CD4-positive, alpha-beta memory T cell (primary cell): Measurements from ENCODE around the gene SLC17A9. TPM values are rescaled to one million over a fixed set of nuclear protein-coding genes. Genes with fewer than 3 reads are reported as not detected.
"Not testable (repeated sequence)": the region's sequence is repeated elsewhere in the genome, so short reads cannot be mapped to it uniquely, and the experiment has no call there.

Source experiments
- CTCF ChIA-PET: fragments of 350-600 bp; sonication (Branson Sonifier 250); formaldehyde crosslinking; loops from one replicate; lab custom pipeline; 2021; ENCODE audit warnings: inconsistent platforms; ENCODE audit not compliant: partially characterized antibody; lab: Charles Lee
- POLR2A ChIA-PET: fragments of 350-600 bp; sonication (Branson Sonifier 250); formaldehyde crosslinking; loops from one replicate; lab custom pipeline; 2021; ENCODE audit not compliant: partially characterized antibody; lab: Charles Lee
- DNase-seq, 5 donors: peaks; one replicate each; pipeline versions ENCODE4 v3.0.0 to v3.0.0-alpha.2; 2020 to 2022; ENCODE audit warnings: mixed read lengths in 1 of 5
- H3K27ac ChIP-seq: one replicate; pipeline ENCODE4 v1.7.0; 2013; ENCODE audit warnings: low read depth, low read length
- H3K27me3 ChIP-seq: 2 replicates; pipeline ENCODE4 v1.7.0; 2013; ENCODE audit warnings: mild to moderate bottlenecking, low read length, moderate library complexity; ENCODE audit not compliant: insufficient read depth
- H3K36me3 ChIP-seq: 2 replicates; pipeline ENCODE4 v1.7.0; 2013; ENCODE audit warnings: mild to moderate bottlenecking, low read length, moderate library complexity; ENCODE audit not compliant: insufficient read depth
- H3K4me1 ChIP-seq: 2 replicates; pipeline ENCODE4 v1.7.0; 2013; ENCODE audit warnings: mild to moderate bottlenecking, low read length, moderate library complexity; ENCODE audit not compliant: insufficient read depth
- H3K4me3 ChIP-seq, 2 donors: one replicate each; pipeline ENCODE4 v1.7.0; 2013; ENCODE audit warnings: low read length in 2 of 2, mild to moderate bottlenecking in 1 of 2
- H3K9me3 ChIP-seq, 2 donors: one replicate each; pipeline ENCODE4 v1.7.0; 2013; ENCODE audit warnings: low read length in 2 of 2, control low read depth in 1 of 2; ENCODE audit not compliant: control insufficient read depth in 1 of 2
- H3K27ac Mint-ChIP-seq, 7 donors: one replicate each; pipeline ENCODE4 v1.8.0; 2020 to 2021; ENCODE audit warnings: mixed read lengths in 7 of 7, mild to moderate bottlenecking in 6 of 7, inconsistent platforms in 3 of 7, moderate library complexity in 3 of 7
- H3K27me3 Mint-ChIP-seq, 2 donors: one replicate each; pipeline ENCODE4 v1.8.0; 2020 to 2021; ENCODE audit warnings: mixed read lengths in 2 of 2
- H3K36me3 Mint-ChIP-seq, 2 donors: one replicate each; pipeline ENCODE4 v1.8.0; 2020 to 2021; ENCODE audit warnings: mixed read lengths in 2 of 2, inconsistent platforms in 1 of 2, mild to moderate bottlenecking in 1 of 2
- H3K4me1 Mint-ChIP-seq, 4 donors: one replicate each; pipeline ENCODE4 v1.8.0; 2020 to 2021; ENCODE audit warnings: mixed read lengths in 4 of 4, mild to moderate bottlenecking in 1 of 4
- H3K4me3 Mint-ChIP-seq, 8 donors: one replicate each; pipeline ENCODE4 v1.8.0; 2020 to 2021; ENCODE audit warnings: mixed read lengths in 8 of 8, mild to moderate bottlenecking in 7 of 8, moderate library complexity in 6 of 8, inconsistent platforms in 3 of 8
- H3K9me3 Mint-ChIP-seq, 8 donors: one replicate each; pipeline ENCODE4 v1.8.0; 2020 to 2021; ENCODE audit warnings: mixed read lengths in 8 of 8, mild to moderate bottlenecking in 5 of 8, inconsistent platforms in 3 of 8, moderate library complexity in 1 of 8
- intact Hi-C: fragments of 100-400 bp; cut with micrococcal nuclease; formaldehyde crosslinking; loops from one replicate; pipeline ENCODE4 v1.15.1; 2023
- polyA plus RNA-seq, 2 donors: library from polyadenylated mRNA; unstranded; fragments of 300-500 nt; fragmentation: Illumina TruSeq; gene quantifications; one replicate each; pipeline ENCODE4 v1.2.3, GENCODE V29; 2021
- total RNA-seq, 2 experiments: library from RNA; stranded (reverse); gene quantifications; one replicate each; pipeline ENCODE4 v1.2.3, GENCODE V29; 2021

The SLC17A9 gene
- total and polyA plus RNA-seq, 4 experiments from 2014 or later: 0.13 to 2.4 (median 2.1) TPM; not detected in 1

DNA sequence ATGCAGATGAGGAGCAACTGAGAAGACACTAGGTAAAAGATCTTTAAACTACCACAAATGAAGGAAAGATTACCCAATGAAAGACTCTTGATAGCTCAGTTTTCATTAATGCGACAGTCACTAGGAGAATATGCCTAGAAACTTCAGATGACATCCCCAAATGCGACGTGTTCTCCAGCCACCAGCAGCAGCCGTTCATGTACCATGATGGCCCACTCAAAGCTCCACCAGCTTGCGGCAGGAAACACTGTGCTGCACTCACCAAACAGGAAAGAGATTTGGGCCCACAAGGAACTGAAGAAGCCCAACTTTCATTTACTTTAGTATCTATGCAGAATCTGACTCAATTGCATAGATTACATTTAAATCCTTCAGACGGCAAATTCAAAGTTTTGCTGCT lies 33.7 kb upstream of the SLC17A9 start:
- peak overlapping the region; percentile 80 to 94 (median 89) for H3K27ac Mint-ChIP-seq
- Histone ChIP-seq H3K9me3 (no peaks in the 10 kb centered on the region), H3K36me3 (no peaks in the 10 kb centered on the region), H3K27ac (peak overlapping the region; percentile 46), H3K27me3 (no peaks in the 10 kb centered on the region), H3K4me1 (peaks cover 99% of the 10 kb centered on the region), H3K4me3 (peak overlapping the region; percentile 16 to 27)
- H3K27me3 Mint-ChIP-seq: no peaks in the 10 kb centered on the region
- peaks cover 2 to 22% of the 10 kb centered on the region in 2 donors for H3K36me3 Mint-ChIP-seq
- ChIA-PET POLR2A (interaction anchor here (1.2 to 6.4 kb wide), 10 partner anchors 9 to 61 kb away, joined by 3 to 52 read pairs (median 8); partner anchors contain the start of genes DIDO1 and GID8), CTCF (interaction anchor here (0.7 to 6.5 kb wide), 9 partner anchors 11 to 54 kb away, joined by 4 to 73 read pairs (median 11); no protein-coding TSS in a partner anchor)
- H3K4me3 Mint-ChIP-seq: peak overlapping the region; percentile 83 to 93 (median 88)
- peak; percentile 55 to 78 (median 57) for DNase-seq
- no peaks in the 10 kb centered on the region for H3K9me3 Mint-ChIP-seq
- H3K4me1 Mint-ChIP-seq: peaks cover 58 to 97% (median 81%) of the 10 kb centered on the region in 4 donors
- intact Hi-C loops: no loop called here

DNA sequence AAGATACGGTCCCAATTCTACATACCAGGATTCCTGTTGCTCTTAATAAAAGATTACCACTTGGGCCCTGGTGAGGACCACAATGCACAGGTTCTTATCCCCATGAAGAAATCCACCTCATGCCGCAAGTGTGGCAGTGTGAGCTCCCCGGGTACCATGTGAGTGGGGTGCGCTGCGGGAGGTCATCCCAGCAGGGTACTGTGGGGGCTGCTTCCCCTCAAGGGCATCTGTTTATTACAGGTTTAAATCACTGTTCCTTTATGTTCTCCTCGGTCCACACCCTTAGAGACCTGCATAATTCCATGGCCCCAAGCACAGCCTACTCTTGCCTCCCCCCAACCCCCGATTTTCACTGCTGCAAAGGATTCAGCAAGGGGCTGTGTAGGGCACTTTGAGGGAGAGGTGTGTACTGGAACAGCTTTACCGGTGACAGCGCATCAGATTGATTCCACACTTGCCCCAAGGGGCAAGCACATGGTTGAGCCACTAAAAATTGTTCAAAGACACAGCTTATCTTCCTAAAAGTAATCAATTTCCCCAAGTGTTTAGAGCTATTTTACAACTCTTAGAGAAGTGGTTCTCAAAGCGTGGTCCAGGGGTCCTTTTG lies 32.4 kb upstream of the SLC17A9 start:
- no peaks in the 10 kb centered on the region for H3K9me3 Mint-ChIP-seq
- Histone ChIP-seq H3K27me3 (no peaks in the 10 kb centered on the region), H3K36me3 (no peaks in the 10 kb centered on the region), H3K4me3 (no peak overlapping the region), H3K9me3 (no peaks in the 10 kb centered on the region), H3K4me1 (peaks cover 99% of the 10 kb centered on the region), H3K27ac (peak overlapping the region; percentile 46)
- peak overlapping the region; percentile 77 to 92 (median 81) for H3K27ac Mint-ChIP-seq
- intact Hi-C loops: loop anchor here (2.0 kb wide), 1 partner anchor 19 kb away; the partner anchor contains the start of gene GID8
- peaks cover 62 to 97% (median 82%) of the 10 kb centered on the region in 4 donors for H3K4me1 Mint-ChIP-seq
- ChIA-PET POLR2A (interaction anchor here (1.2 to 6.4 kb wide), 4 partner anchors 8 to 34 kb away, joined by 9 to 52 read pairs (median 28); partner anchors contain the start of genes DIDO1 and GID8), CTCF (interaction anchor here (0.8 to 9.3 kb wide), 9 partner anchors 13 to 112 kb away, joined by 3 to 90 read pairs (median 7); no protein-coding TSS in a partner anchor)
- no peaks in the 10 kb centered on the region for H3K27me3 Mint-ChIP-seq
- DNase-seq: no peak
- H3K4me3 Mint-ChIP-seq: peak overlapping the region; percentile 83 to 93 (median 88)
- H3K36me3 Mint-ChIP-seq: peaks cover 0 to 20% of the 10 kb centered on the region in 2 donors

DNA sequence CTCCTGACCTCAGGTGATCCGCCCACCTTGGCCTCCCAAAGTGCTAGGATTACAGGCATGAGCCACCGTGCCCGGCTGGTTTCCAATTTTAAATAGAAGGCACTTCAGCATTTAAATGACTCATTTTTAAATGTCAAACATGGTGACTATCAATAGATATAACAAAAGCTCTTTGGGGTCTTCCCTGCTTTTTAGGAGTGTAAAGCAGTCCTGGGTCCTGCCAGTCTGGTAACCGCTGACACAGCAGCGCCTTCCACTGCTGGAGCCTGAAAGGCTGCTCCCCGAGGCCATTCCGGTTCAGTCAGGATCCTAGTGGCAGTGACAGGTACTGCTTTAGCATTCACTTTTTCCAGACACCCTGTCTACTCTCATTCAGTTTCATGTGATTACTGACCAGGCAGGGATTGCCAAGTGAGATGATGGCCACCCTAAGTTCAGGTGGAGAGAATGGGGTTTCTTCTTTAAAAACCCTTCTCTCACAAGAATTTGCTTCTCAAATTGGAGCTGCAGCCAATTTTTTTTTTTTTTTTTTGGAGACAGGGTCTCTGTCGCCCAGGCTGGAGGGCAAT lies 31.3 kb upstream of the SLC17A9 start:
- ChIA-PET POLR2A (interaction anchor here (0.7 to 6.4 kb wide), 3 partner anchors 16 to 48 kb away, joined by 4 to 52 read pairs (median 32); partner anchors contain the start of gene GID8), CTCF (interaction anchor here (0.8 to 9.3 kb wide), 7 partner anchors 13 to 113 kb away, joined by 3 to 90 read pairs (median 4); no protein-coding TSS in a partner anchor)
- Histone ChIP-seq H3K36me3 (no peaks in the 10 kb centered on the region), H3K27me3 (no peaks in the 10 kb centered on the region), H3K4me1 (peaks cover 90% of the 10 kb centered on the region), H3K27ac (peak overlapping the region; percentile 36), H3K4me3 (no peak overlapping the region), H3K9me3 (no peaks in the 10 kb centered on the region)
- H3K27me3 Mint-ChIP-seq: no peaks in the 10 kb centered on the region
- H3K4me1 Mint-ChIP-seq: peaks cover 61 to 93% (median 77%) of the 10 kb centered on the region in 4 donors
- no peaks in the 10 kb centered on the region for H3K9me3 Mint-ChIP-seq
- peak; percentile 58 to 85 (median 62) for DNase-seq
- H3K27ac Mint-ChIP-seq: peak overlapping the region; percentile 82 to 95 (median 89)
- intact Hi-C loops: loop anchor here (1.0 to 2.0 kb wide), 2 partner anchors 18 to 21 kb away; partner anchors contain the start of gene GID8
- peaks cover 0 to 19% of the 10 kb centered on the region in 2 donors for H3K36me3 Mint-ChIP-seq
- H3K4me3 Mint-ChIP-seq: peak overlapping the region; percentile 72 to 92 (median 87)

DNA sequence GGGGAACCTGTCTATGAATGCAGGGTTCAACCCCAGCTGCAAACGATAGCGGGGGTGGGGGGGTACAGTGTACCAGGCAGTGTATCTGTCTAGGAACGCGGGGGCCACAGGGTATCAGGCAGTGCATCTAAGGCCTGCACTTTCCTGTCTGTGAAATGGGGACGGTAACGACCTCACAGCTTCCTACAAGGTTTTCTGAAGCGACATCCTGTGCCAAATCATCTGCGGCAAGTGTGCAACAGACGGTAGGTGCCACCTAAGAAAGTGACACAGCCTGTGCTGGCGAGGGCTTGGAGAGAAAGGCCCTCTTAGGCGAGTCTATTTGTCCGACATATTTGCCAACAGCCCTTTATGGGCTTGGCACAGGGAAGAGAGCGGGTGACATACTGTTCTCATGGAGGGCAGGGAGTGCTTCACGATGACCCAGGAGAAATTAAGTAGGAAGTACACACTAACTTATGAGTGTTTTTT lies 30.0 kb upstream of the SLC17A9 start:
- Histone ChIP-seq H3K27me3 (no peaks in the 10 kb centered on the region), H3K4me1 (peaks cover 88% of the 10 kb centered on the region), H3K9me3 (no peaks in the 10 kb centered on the region), H3K27ac (peak overlapping the region; percentile 91), H3K4me3 (peak overlapping the region; percentile 14 to 36), H3K36me3 (no peaks in the 10 kb centered on the region)
- ChIA-PET POLR2A (interaction anchor here (0.8 to 6.4 kb wide), 4 partner anchors 8 to 88 kb away, joined by 3 to 52 read pairs (median 18); partner anchors contain the start of gene GID8), CTCF (interaction anchor here (9.3 kb wide), 1 partner anchor 21 kb away, joined by 90 read pairs; no protein-coding TSS in a partner anchor)
- no peaks in the 10 kb centered on the region for H3K27me3 Mint-ChIP-seq
- peak overlapping the region; percentile 82 to 95 (median 88) for H3K4me3 Mint-ChIP-seq
- H3K36me3 Mint-ChIP-seq: peaks cover 0 to 16% of the 10 kb centered on the region in 2 donors
- peak overlapping the region; percentile 90 to 99 (median 96) for H3K27ac Mint-ChIP-seq
- peak; percentile 48 to 78 (median 52) for DNase-seq
- intact Hi-C loops: loop anchor here (1.0 kb wide), 1 partner anchor 32 kb away; no protein-coding TSS in a partner anchor
- peaks cover 54 to 91% (median 73%) of the 10 kb centered on the region in 4 donors for H3K4me1 Mint-ChIP-seq
- no peaks in the 10 kb centered on the region for H3K9me3 Mint-ChIP-seq

DNA sequence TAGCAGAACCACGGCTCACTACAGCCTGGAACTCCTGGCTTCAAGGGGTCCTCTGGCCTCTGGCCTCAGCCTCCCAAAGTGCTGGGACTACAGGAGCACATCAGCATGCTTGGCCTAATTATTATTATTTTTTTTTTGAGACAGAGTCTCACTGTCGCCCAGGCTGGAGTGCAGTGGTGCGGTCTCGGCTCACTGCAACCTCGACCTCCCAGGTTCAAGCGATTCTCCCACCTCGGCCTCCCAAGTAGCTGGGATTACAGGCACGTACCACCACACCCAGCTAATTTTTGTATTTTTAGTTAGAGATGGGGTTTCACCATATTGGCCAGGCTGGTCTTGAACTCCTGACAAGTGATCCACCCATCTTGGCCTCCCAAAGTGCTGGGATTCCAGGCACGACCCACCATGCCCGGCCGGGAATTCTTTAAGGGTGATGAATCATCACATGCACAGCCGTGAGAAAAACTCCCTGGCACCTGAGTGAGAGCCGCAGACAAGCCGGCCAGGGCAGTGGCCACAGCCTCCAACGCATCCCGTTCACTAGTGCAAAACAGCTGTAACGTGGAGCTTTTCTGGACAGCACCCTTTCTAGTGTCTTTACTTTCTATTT lies 29.3 kb upstream of the SLC17A9 start:
- CTCF ChIA-PET: interaction anchor here (9.3 kb wide), 1 partner anchor 22 kb away, joined by 90 read pairs; no protein-coding TSS in a partner anchor
- intact Hi-C loops: not testable (repeated sequence)
- H3K36me3 Mint-ChIP-seq: peaks cover 0 to 16% of the 10 kb centered on the region in 2 donors

DNA sequence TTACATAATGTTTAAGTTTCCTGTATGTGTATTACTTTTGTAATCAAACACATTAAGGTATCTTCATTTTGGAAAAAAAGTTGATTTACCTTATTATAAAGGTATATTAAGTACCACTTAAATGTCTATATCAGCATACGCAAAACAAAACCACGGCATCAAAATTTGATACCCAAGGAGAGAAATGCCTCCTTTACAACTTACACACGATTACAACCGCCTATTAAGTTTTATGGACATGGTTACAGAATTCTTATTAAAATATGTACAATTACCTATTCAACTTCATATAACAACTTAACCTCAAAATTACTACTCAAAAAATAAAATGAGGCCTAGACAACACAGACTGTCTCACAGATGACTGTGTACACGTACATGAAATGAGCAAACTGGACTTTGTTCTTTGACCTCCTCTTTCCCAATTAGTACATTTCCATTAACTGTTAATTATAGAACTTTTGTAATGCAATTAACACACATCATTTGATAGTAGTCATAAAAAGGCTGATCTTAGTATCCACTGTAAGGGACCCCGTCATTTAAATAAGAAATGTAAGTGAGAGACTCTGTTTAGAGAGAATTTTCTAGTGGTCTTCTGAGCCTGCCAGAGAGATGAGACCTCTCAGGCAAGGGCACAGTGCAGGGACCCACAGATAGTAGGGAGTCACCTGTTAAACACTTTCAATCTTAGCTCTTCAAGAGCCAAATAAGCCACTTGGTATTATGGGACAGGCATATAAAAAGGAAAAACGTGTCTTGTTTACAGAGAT lies 28.7 kb upstream of the SLC17A9 start:
- H3K27me3 ChIP-seq: no peaks in the 10 kb centered on the region
- no peaks in the 10 kb centered on the region for H3K36me3 ChIP-seq
- ChIA-PET POLR2A (interaction anchor here (3.9 to 6.8 kb wide), 4 partner anchors 13 to 30 kb away, joined by 37 to 126 read pairs (median 50); partner anchors contain the start of gene GID8), CTCF (interaction anchor here (2.2 to 9.3 kb wide), 2 partner anchors 16 to 22 kb away, joined by 5 to 90 read pairs; no protein-coding TSS in a partner anchor)
- peaks cover 0 to 17% of the 10 kb centered on the region in 2 donors for H3K36me3 Mint-ChIP-seq
- peak overlapping the region; percentile 89 to 97 (median 96) for H3K27ac Mint-ChIP-seq
- H3K4me3 Mint-ChIP-seq: peak overlapping the region; percentile 87 to 97 (median 94)
- DNase-seq: no peak
- H3K4me1 Mint-ChIP-seq: peaks cover 46 to 91% (median 72%) of the 10 kb centered on the region in 4 donors
- intact Hi-C loops: no loop called here
- no peaks in the 10 kb centered on the region for H3K9me3 Mint-ChIP-seq
- H3K27ac ChIP-seq: peak overlapping the region; percentile 91
- H3K9me3 ChIP-seq: no peaks in the 10 kb centered on the region
- no peaks in the 10 kb centered on the region for H3K27me3 Mint-ChIP-seq
- peak overlapping the region; percentile 87 to 88 for H3K4me3 ChIP-seq
- H3K4me1 ChIP-seq: peaks cover 87% of the 10 kb centered on the region

More for the DNA sequence above, 29.3 kb upstream of the SLC17A9 start:
- Mint-ChIP-seq H3K4me3 (peak overlapping the region; percentile 82 to 97 (median 90)), H3K4me1 (peaks cover 53 to 91% (median 73%) of the 10 kb centered on the region in 4 donors), H3K27ac (peak overlapping the region; percentile 90 to 99 (median 97))
- not testable (repeated sequence) for H3K27me3 ChIP-seq, H3K9me3 ChIP-seq, H3K9me3 Mint-ChIP-seq, H3K27me3 Mint-ChIP-seq, H3K36me3 ChIP-seq, DNase-seq
- peaks cover 88% of the 10 kb centered on the region for H3K4me1 ChIP-seq
- POLR2A ChIA-PET: interaction anchor here (6.4 to 6.8 kb wide), 2 partner anchors 15 to 22 kb away, joined by 49 to 52 read pairs; partner anchors contain the start of gene GID8
- peak overlapping the region; percentile 91 for H3K27ac ChIP-seq
- H3K4me3 ChIP-seq: peak overlapping the region; percentile 14 to 36
